GM23338 (cell line): Measurements from ENCODE around the gene NGEF.

ENCODE experiments used
- CREB1 ChIP-seq: fragments of 250-450 bp; sonication (Bioruptor Pico); IDR thresholded peaks from 2 replicates; pipeline ENCODE4 v1.5.0; 2020; ENCODE audit warnings: low read depth, mild to moderate bottlenecking, moderate library complexity
- ETS1 ChIP-seq: IDR thresholded peaks from 2 replicates; pipeline ENCODE4 v1.6.1; 2016; ENCODE audit warnings: antibody characterized with exemption
- EZH2 ChIP-seq: fragments of 200-600 bp; sonication (generic); IDR thresholded peaks from one replicate; pipeline ENCODE4 v1.8.0; 2017; ENCODE audit warnings: antibody characterized with exemption, mild to moderate bottlenecking, low read depth; ENCODE audit not compliant: unreplicated experiment
- EZH2phosphoT487 ChIP-seq: fragments of 200-600 bp; sonication (generic); IDR thresholded peaks from one replicate; pipeline ENCODE4 v1.8.1; 2018; ENCODE audit warnings: antibody characterized with exemption; ENCODE audit not compliant: unreplicated experiment
- JUNB ChIP-seq: IDR thresholded peaks from one replicate; pipeline ENCODE4 v1.6.1; 2016; ENCODE audit warnings: antibody characterized with exemption; ENCODE audit not compliant: unreplicated experiment
- NANOG ChIP-seq: IDR thresholded peaks from 2 replicates; pipeline ENCODE4 v1.6.1; 2016; ENCODE audit warnings: antibody characterized with exemption, borderline replicate concordance
- POLR2AphosphoS5 ChIP-seq: IDR thresholded peaks from 2 replicates; pipeline ENCODE4 v1.6.1; 2016; ENCODE audit warnings: antibody characterized with exemption, low read depth
- TF ChIP-seq, protein P1 (sequence below), 2 experiments: fragments of 200-600 bp in 1 of 2; sonication (generic) in 1 of 2; conservative IDR thresholded peaks; 2 replicates each; pipeline versions ENCODE4 v1.5.1 to v1.6.1; 2016 to 2017; ENCODE audit warnings: antibody characterized with exemption in 2 of 2, low read depth in 2 of 2, mild to moderate bottlenecking in 2 of 2, moderate library complexity in 1 of 2
- TF ChIP-seq, protein P2 (sequence below): IDR thresholded peaks from one replicate; pipeline ENCODE4 v1.6.1; 2018; ENCODE audit warnings: antibody characterized with exemption; ENCODE audit not compliant: unreplicated experiment
- TF ChIP-seq, protein P3 (sequence below): fragments of 250-450 bp; sonication (Bioruptor Pico); IDR thresholded peaks from 2 replicates; pipeline ENCODE4 v1.5.0; 2020; ENCODE audit warnings: mild to moderate bottlenecking, moderate library complexity

GRCh38 chr2:232951181-232951580 is 61.9 kb downstream of the NGEF start:
- TF ChIP-seq, protein P1, sequence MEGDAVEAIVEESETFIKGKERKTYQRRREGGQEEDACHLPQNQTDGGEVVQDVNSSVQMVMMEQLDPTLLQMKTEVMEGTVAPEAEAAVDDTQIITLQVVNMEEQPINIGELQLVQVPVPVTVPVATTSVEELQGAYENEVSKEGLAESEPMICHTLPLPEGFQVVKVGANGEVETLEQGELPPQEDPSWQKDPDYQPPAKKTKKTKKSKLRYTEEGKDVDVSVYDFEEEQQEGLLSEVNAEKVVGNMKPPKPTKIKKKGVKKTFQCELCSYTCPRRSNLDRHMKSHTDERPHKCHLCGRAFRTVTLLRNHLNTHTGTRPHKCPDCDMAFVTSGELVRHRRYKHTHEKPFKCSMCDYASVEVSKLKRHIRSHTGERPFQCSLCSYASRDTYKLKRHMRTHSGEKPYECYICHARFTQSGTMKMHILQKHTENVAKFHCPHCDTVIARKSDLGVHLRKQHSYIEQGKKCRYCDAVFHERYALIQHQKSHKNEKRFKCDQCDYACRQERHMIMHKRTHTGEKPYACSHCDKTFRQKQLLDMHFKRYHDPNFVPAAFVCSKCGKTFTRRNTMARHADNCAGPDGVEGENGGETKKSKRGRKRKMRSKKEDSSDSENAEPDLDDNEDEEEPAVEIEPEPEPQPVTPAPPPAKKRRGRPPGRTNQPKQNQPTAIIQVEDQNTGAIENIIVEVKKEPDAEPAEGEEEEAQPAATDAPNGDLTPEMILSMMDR (conservative IDR thresholded peaks at IDR 0.05; ENCODE audit: low read depth in 2 of 2), result no peak
- TF ChIP-seq EZH2phosphoT487 (no peak), POLR2AphosphoS5 (no peak), CREB1 (no peak), EZH2 (no peak), NANOG (no peak), JUNB (no peak), ETS1 (no peak)
- TF ChIP-seq, protein P2, sequence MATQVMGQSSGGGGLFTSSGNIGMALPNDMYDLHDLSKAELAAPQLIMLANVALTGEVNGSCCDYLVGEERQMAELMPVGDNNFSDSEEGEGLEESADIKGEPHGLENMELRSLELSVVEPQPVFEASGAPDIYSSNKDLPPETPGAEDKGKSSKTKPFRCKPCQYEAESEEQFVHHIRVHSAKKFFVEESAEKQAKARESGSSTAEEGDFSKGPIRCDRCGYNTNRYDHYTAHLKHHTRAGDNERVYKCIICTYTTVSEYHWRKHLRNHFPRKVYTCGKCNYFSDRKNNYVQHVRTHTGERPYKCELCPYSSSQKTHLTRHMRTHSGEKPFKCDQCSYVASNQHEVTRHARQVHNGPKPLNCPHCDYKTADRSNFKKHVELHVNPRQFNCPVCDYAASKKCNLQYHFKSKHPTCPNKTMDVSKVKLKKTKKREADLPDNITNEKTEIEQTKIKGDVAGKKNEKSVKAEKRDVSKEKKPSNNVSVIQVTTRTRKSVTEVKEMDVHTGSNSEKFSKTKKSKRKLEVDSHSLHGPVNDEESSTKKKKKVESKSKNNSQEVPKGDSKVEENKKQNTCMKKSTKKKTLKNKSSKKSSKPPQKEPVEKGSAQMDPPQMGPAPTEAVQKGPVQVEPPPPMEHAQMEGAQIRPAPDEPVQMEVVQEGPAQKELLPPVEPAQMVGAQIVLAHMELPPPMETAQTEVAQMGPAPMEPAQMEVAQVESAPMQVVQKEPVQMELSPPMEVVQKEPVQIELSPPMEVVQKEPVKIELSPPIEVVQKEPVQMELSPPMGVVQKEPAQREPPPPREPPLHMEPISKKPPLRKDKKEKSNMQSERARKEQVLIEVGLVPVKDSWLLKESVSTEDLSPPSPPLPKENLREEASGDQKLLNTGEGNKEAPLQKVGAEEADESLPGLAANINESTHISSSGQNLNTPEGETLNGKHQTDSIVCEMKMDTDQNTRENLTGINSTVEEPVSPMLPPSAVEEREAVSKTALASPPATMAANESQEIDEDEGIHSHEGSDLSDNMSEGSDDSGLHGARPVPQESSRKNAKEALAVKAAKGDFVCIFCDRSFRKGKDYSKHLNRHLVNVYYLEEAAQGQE, result no peak
- TF ChIP-seq, protein P3, sequence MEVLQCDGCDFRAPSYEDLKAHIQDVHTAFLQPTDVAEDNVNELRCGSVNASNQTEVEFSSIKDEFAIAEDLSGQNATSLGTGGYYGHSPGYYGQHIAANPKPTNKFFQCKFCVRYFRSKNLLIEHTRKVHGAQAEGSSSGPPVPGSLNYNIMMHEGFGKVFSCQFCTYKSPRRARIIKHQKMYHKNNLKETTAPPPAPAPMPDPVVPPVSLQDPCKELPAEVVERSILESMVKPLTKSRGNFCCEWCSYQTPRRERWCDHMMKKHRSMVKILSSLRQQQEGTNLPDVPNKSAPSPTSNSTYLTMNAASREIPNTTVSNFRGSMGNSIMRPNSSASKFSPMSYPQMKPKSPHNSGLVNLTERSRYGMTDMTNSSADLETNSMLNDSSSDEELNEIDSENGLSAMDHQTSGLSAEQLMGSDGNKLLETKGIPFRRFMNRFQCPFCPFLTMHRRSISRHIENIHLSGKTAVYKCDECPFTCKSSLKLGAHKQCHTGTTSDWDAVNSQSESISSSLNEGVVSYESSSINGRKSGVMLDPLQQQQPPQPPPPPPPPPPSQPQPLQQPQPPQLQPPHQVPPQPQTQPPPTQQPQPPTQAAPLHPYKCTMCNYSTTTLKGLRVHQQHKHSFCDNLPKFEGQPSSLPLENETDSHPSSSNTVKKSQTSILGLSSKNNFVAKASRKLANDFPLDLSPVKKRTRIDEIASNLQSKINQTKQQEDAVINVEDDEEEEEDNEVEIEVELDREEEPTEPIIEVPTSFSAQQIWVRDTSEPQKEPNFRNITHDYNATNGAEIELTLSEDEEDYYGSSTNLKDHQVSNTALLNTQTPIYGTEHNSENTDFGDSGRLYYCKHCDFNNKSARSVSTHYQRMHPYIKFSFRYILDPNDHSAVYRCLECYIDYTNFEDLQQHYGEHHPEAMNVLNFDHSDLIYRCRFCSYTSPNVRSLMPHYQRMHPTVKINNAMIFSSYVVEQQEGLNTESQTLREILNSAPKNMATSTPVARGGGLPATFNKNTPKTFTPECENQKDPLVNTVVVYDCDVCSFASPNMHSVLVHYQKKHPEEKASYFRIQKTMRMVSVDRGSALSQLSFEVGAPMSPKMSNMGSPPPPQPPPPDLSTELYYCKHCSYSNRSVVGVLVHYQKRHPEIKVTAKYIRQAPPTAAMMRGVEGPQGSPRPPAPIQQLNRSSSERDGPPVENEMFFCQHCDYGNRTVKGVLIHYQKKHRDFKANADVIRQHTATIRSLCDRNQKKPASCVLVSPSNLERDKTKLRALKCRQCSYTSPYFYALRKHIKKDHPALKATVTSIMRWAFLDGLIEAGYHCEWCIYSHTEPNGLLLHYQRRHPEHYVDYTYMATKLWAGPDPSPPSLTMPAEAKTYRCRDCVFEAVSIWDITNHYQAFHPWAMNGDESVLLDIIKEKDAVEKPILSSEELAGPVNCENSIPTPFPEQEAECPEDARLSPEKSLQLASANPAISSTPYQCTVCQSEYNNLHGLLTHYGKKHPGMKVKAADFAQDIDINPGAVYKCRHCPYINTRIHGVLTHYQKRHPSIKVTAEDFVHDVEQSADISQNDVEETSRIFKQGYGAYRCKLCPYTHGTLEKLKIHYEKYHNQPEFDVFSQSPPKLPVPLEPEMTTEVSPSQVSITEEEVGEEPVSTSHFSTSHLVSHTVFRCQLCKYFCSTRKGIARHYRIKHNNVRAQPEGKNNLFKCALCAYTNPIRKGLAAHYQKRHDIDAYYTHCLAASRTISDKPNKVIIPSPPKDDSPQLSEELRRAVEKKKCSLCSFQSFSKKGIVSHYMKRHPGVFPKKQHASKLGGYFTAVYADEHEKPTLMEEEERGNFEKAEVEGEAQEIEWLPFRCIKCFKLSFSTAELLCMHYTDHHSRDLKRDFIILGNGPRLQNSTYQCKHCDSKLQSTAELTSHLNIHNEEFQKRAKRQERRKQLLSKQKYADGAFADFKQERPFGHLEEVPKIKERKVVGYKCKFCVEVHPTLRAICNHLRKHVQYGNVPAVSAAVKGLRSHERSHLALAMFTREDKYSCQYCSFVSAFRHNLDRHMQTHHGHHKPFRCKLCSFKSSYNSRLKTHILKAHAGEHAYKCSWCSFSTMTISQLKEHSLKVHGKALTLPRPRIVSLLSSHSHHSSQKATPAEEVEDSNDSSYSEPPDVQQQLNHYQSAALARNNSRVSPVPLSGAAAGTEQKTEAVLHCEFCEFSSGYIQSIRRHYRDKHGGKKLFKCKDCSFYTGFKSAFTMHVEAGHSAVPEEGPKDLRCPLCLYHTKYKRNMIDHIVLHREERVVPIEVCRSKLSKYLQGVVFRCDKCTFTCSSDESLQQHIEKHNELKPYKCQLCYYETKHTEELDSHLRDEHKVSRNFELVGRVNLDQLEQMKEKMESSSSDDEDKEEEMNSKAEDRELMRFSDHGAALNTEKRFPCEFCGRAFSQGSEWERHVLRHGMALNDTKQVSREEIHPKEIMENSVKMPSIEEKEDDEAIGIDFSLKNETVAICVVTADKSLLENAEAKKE (CRISPR knock-in tag), result no peak
